ENCODE data around the gene LRRC45.

LRRC45 gene

GRCh38 chr17:81999976-82000802, 22.9 kb upstream of the LRRC45 start:
- no peak overlapping the region for H3K4me3 ChIP-seq (replicated peaks; ENCODE audit: low read depth, low read length)
- DNase-seq (ENCODE audit: low read depth): no peak
- TF ChIP-seq CTCF (IDR thresholded peaks at IDR 0.05; ENCODE audit: low read length, missing control alignments): no peak

GRCh38 chr17:82000803-82001570, 22.1 kb upstream of the LRRC45 start:
- TF ChIP-seq CTCF (IDR thresholded peaks at IDR 0.05; ENCODE audit: low read length, missing control alignments): no peak
- DNase-seq (ENCODE audit: low read depth): no peak

GRCh38 chr17:82001571-82002056, 21.5 kb upstream of the LRRC45 start:
- no peak for DNase-seq (ENCODE audit: low read depth)
- no peak for TF ChIP-seq CTCF (IDR thresholded peaks at IDR 0.05; ENCODE audit: low read length, missing control alignments)
- H3K4me3 ChIP-seq (replicated peaks; ENCODE audit: low read depth, low read length): no peak overlapping the region

More at GRCh38 chr17:82000803-82001570, 22.1 kb upstream of the LRRC45 start:
- H3K4me3 ChIP-seq (replicated peaks; ENCODE audit: low read depth, low read length): no peak overlapping the region

GRCh38 chr17:82003411-82004381, 19.4 kb upstream of the LRRC45 start:
- TF ChIP-seq CTCF (IDR thresholded peaks at IDR 0.05; ENCODE audit: low read length, missing control alignments): no peak
- peak; percentile 94 for DNase-seq (ENCODE audit: low read depth)
- no peak overlapping the region for H3K4me3 ChIP-seq (replicated peaks; ENCODE audit: low read depth, low read length)

GRCh38 chr17:82004517-82005455, 18.3 kb upstream of the LRRC45 start:
- DNase-seq (ENCODE audit: low read depth): no peak
- TF ChIP-seq CTCF (IDR thresholded peaks at IDR 0.05; ENCODE audit: low read length, missing control alignments): no peak
- no peak overlapping the region for H3K4me3 ChIP-seq (replicated peaks; ENCODE audit: low read depth, low read length)
